HG03460 (cell line): ENCODE measurements around the gene LLGL2.
"Not testable (repeated sequence)": the region's sequence is repeated elsewhere in the genome, so short reads cannot be mapped to it uniquely, and the experiment has no call there.

ENCODE experiments used
- ATAC-seq: cut with Tn5 transposase; IDR thresholded peaks from one replicate; pipeline ENCODE4 v1.9.1; 2021; ENCODE audit not compliant: unreplicated experiment

Gene LLGL2

DNA sequence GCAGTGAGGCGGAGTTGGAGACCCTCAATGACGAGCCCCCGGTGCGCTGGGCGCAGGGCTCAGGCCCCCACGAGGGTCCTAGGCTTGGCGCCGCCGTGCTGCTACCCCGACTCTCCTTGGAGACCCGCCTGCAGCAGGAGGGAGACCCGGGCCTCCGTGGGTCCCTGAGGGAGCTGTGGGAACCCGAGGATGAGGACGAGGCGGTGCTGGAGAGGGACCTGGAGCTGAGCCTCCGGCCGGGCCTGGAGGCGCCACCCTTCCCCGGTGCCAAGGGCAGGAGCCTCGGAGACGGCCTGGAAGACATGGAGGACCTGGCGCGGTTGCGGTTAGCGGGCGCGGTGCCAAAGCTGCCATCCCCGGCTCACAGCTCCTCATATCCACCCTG lies 64.4 kb downstream of the LLGL2 start:
- ATAC-seq, result no peak

GRCh38 chr17:75590314-75590761 lies 64.8 kb downstream of the LLGL2 start:
- ATAC-seq, result no peak

DNA sequence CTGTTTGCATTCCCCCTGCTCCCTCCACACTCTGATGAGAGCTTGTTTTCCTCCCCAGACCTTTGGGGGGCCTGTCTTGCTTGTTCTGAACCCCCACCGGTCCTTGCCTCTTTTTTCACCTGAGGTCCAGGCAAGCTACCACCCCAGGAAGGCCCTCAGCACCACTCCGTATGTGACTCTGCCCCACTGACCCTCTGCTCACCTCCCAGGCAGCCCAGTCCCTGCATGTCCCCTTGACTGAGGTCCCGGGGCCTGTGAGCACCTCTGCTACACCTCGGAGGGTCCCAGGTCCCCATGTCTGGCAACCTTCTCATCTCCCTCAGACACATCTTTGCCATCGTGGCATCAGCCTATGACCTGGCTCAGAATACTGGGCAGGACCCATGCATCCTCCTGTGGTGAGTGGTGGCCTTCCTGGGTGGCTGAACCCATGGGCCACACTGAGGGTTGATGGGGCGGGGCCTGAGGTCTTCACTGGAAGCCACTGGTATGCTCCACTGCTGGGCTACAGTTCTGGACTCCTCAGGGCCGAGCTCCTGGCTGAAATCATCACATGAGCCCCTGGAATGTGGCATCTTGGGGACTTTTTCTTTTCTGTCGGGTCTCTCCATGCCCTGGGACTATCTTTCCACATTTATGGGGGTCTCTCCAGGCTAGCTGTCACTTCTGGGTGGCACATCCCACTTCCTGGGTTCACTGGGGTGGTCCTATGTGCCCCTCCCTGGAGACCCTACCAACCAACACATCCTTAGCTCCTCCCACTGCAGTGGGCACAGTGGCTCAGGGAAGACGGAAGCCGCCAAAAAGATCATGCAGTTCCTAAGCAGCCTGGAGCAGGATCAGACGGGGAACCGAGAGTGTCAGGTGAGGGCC lies 65.6 kb downstream of the LLGL2 start:
- no peak for ATAC-seq

DNA sequence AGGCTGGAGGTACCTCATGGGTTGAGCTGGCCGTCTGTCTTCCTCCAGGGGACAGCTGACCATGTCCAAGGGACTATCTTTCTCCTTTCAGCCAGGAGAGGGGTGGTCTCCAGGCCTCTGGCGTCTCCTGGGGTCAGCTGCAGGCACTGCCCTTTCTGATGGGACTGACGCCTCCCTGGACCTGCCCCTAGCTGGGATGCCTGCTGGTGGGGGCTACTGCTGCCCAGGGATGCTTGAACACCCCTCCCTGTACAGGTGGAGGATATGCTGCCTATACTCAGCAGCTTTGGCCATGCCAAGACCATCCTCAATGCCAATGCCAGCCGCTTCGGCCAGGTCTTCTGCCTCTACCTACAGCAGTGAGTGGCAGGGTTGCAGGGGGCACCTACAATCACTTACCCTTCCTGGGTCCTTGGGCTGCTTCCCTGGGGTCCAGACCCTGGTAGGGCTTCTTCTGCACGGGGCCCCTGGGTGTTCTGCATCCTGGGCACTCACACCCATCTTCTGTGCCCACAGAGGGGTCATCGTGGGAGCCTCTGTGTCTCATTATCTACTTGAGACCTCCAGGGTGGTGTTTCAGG lies 66.3 kb downstream of the LLGL2 start:
- ATAC-seq, result no peak

GRCh38 chr17:75592348-75593020 lies 67.0 kb downstream of the LLGL2 start:
- no peak for ATAC-seq

- not testable (repeated sequence) for ATAC-seq
Measured at GRCh38 chr17:75593430-75593829, 67.9 kb downstream of the LLGL2 start.

DNA sequence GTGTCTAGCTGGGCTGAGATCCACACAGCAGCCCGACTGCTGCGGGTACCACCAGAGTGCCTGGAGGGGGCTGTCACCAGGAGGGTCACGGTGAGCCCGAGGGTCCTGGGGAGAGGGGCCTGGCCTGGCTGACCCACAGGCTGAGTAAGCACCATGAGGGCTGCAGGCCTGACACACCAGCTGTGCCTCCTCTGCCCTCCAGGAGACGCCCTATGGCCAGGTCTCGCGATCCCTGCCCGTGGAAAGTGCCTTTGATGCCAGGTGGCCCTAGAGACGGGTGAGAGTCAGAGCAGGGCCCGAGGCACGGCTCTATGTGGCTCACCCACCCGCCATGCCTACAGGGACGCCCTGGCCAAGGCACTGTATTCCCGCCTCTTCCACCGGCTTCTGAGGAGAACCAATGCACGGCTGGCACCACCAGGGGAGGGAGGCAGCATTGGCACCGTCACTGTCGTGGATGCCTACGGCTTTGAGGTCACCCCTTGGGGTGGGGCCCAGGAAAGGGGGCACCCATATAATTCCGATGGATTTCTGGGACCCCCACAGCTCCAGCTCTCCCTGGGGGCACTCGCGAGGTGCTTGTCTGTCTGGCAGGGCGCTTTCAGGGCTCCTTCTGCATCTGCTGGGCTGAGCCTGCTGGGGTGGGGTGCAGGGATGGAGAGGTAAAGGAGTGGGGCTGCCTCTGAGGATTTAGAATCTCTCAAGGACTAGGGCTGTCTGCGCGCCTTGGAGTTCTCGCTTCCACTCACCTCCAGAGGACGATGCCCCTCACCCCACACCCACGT lies 69.2 kb downstream of the LLGL2 start:
- no peak for ATAC-seq

DNA sequence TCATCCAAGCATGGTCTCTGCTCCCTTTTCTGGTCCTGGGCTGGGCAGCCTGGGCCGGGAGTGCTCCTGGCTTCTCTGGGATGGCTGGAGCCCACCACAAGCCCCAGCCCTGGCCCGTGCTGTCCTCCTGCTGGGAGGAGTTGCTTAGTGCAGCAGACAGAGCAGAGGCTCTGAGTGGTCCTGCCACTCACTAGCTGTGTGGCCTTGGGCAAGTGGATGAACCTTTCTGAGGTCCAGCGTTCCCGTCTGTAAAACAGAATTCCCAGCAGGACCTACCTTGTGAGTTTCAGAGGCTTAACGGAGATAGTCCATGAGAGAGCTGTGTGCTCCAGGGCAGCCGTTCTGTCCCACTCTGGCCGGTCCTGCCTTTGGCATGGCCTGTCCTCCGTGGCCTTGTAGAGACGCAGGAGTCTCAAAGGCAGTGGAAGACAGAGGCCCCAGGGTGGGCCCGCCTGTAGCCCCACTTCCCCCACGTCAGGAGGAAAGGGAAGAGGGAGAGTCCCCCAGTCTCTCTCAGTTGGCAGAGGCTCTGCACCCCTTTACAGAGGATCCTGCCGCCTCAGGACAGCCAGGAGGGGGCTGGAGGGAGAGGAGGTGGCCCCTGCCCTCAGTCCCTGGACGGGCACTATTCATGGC lies 69.9 kb downstream of the LLGL2 start:
- no peak for ATAC-seq

- no peak for ATAC-seq
Measured at GRCh38 chr17:75595920-75596313, 70.4 kb downstream of the LLGL2 start.

DNA sequence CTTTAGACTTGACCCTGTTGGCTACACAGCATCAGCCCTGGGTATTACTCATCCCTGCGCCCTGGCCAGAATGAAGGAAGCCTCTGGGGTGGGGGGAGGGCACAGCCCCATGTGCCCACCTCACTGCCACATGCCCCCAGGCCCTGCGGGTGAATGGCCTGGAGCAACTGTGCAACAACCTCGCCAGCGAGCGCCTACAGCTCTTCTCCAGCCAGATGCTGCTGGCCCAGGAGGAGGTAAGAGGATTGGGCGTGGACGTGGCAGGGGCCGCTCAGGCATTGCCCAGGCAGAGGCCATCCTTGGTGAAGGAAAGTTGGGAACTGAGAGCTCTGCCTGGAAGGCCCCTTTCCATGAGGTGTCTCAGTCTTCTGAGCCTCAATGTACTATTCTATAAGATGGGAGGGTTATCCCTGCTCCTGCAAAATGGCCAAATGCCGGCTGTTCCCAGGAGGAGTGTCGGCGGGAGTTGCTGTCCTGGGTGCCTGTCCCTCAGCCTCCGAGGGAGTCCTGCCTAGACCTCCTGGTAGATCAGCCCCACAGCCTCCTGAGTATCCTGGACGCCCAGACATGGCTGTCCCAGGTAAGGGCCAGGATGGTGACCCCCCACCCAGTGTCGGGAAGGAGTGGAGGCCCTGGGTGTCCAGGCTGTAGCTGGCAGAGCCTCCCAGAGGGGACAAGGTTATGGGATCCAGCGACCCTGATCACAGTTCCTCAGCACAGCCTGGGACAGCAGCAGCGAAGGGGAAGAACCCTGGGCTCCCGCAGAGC lies 71.0 kb downstream of the LLGL2 start:
- no peak for ATAC-seq

DNA sequence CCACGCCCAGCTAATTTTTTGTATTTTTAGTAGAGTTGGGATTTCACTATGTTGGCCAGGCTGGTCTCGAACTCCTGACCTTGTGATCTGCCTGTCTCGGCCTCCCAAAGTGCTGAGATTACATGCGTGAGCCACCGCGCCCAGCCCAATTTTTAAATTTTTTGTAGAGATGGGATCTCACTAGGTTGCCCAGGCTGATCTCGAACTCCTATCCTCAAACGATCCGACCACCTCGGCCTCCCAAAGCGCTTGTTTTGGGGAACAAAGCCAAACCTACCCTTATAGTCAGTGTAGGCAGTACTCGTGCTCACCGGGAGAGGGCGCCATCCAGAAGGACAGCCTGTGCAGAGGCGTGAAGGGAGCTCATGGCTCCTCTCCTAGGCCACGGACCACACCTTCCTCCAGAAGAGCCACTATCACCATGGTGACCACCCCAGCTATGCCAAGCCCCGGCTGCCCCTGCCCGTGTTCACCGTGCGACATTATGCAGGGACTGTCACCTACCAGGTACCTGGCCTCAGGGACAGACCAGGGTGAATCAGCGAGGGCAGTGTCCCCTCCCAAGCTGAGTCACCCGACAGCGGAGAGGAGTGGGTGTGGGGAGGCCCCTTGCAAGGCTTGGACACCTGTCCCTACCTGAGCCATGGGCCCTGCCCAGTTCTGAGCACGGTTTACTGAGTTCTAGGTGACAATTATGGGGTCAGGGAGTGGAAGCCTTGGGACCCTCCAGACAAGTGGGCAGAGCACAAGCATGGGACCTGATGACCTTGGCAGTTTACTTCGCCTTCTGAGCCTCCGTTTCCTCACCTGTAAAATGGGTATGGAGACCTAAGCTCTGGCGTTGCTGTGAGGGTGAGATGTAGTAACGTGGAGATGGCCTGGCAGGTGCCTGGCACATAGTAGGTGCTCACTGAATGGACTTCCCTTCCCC lies 75.8 kb downstream of the LLGL2 start:
- ATAC-seq, result no peak

DNA sequence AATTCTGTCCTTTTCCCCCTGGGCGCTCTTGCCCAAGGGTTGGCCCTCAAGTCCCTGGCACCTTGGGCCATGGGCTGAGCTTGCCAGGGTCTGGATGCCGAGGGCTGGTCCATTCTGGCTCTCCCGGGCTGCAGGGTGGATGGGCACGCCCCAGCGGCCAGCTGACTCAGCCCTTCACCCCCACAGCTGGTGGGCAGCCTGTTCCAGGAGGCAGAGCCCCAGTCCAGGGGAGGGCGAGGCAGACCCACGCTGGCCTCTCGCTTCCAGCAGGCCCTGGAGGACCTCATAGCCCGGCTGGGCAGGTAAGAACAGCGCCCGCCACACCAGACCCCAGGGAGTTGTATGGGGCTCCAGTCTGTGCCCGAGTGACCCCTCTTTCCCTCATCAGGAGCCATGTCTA lies 77.1 kb downstream of the LLGL2 start:
- no peak for ATAC-seq

DNA sequence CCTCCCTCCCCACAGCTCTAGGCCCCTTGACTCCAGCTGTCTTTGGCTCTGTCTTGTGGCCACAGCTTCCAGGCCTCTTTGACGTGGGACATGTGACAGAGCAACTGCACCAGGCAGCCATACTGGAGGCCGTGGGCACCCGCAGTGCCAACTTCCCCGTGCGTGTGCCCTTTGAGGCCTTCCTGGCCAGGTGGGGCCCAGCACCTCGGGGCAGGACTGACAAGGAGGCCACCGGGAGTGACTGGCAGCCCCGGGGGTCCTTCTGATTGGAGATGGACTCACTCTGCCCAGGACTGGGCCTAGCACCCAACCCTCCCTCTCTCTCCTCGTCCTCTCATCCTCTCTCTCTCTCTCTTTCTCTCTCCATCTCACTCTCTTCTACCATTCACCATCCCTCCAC lies 77.6 kb downstream of the LLGL2 start:
- no peak for ATAC-seq

- ATAC-seq, result no peak
Measured at GRCh38 chr17:75604034-75604695, 78.7 kb downstream of the LLGL2 start.

GRCh38 chr17:75605790-75606189 lies 80.3 kb downstream of the LLGL2 start:
- ATAC-seq, result no peak

GRCh38 chr17:75607086-75607485 lies 81.6 kb downstream of the LLGL2 start:
- ATAC-seq, result no peak

DNA sequence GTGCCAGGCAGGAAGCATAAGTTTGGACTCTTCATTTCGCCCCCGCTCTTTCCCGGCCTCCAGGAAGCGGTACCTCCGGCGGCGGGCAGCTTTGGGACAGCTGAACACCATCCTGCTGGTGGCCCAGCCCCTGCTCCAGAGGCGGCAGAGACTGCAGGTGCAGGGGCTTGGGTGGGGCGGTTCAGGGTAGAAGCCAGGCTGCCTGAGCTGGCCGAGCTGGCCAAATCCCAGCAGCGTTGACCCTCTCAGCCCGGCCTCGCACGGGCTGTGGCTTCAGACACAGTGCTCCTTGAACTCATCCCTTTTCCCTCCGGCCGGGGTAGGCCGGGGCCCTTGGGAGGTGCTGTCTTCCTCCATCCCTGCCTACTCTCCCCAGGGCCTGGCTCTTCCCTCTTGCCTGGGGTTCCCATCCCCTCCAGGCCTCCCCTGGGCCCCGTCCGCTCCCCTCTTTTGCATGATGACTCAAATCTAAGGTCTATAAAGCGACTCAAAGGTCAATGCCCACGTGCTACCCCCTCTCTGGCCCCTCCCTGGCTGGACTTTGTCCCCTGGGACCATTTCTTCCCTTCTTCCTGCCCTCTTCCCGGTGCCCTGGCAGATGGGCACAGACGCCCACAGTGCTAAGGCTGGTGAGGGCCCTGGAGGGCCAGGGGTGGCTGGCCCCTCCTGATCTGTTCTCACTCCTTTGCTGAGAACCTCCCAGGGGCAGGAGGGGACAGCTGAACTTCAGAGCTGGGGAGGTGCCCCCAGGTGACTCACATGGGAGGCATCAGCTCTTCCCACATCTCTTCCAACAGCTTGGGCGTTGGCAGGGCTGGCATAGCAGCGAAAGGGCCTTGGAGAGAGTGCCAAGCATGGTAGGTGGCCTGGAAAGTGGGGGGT lies 84.8 kb downstream of the LLGL2 start:
- no peak for ATAC-seq
